RWPE2 (cell line): ENCODE data around the gene CHST11.
A peak's percentile ranks its signal among the peaks of the same experiment; 100 is the strongest.

Experiments
- ATAC-seq: fragments of 200-7000 bp; cut with Tn5 transposase; 3 replicates; pipeline ENCODE4 v1.9.1; 2021; ENCODE audit warnings: low read depth
- DNase-seq: peaks from one replicate; pipeline ENCODE4 v3.0.0-alpha.2; 2020; ENCODE audit warnings: low spot score
- H3K27ac ChIP-seq: fragments of 450-650 bp; 2 replicates; pipeline ENCODE4 v1.5.1; 2017; ENCODE audit warnings: mild to moderate bottlenecking; ENCODE audit not compliant: poor library complexity, severe bottlenecking
- H3K27me3 ChIP-seq: fragments of 250-450 bp; sonication (Bioruptor Pico); 2 replicates; pipeline ENCODE4 v1.5.1; 2021; ENCODE audit warnings: mild to moderate bottlenecking, moderate library complexity; ENCODE audit not compliant: insufficient read depth, poor library complexity, severe bottlenecking
- H3K36me3 ChIP-seq: fragments of 250-450 bp; sonication (Bioruptor Pico); 2 replicates; pipeline ENCODE4 v1.5.1; 2020; ENCODE audit warnings: low read depth, mild to moderate bottlenecking, moderate library complexity
- H3K4me1 ChIP-seq: fragments of 250-450 bp; sonication (Bioruptor Pico); 2 replicates; pipeline ENCODE4 v1.5.1; 2021; ENCODE audit warnings: mild to moderate bottlenecking, moderate library complexity; ENCODE audit not compliant: insufficient read depth, poor library complexity, severe bottlenecking
- H3K4me3 ChIP-seq: fragments of 250-450 bp; sonication (Bioruptor Pico); 2 replicates; pipeline ENCODE4 v1.5.1; 2021; ENCODE audit warnings: mild to moderate bottlenecking, moderate library complexity; ENCODE audit not compliant: severe bottlenecking
- H3K9me3 ChIP-seq: fragments of 250-450 bp; sonication (Bioruptor Pico); 2 replicates; pipeline ENCODE4 v1.5.1; 2021; ENCODE audit warnings: mild to moderate bottlenecking, moderate library complexity; ENCODE audit not compliant: severe bottlenecking
- CTCF ChIP-seq: fragments of 450-650 bp; IDR thresholded peaks from one replicate; pipeline ENCODE4 v1.5.1; 2017; ENCODE audit warnings: mild to moderate bottlenecking, moderate library complexity; ENCODE audit not compliant: poor library complexity, severe bottlenecking

CHST11 gene

GRCh38 chr12:104640956-104641355 lies 184.2 kb downstream of the CHST11 start:
- Histone ChIP-seq H3K4me1 (no peaks in the 10 kb centered on the region), H3K4me3 (no peak overlapping the region), H3K36me3 (no peaks in the 10 kb centered on the region), H3K9me3 (no peaks in the 10 kb centered on the region), H3K27me3 (no peaks in the 10 kb centered on the region), H3K27ac (no peak overlapping the region)
- DNase-seq, result no peak
- ATAC-seq, result no peak
- no peak for TF ChIP-seq CTCF

DNA sequence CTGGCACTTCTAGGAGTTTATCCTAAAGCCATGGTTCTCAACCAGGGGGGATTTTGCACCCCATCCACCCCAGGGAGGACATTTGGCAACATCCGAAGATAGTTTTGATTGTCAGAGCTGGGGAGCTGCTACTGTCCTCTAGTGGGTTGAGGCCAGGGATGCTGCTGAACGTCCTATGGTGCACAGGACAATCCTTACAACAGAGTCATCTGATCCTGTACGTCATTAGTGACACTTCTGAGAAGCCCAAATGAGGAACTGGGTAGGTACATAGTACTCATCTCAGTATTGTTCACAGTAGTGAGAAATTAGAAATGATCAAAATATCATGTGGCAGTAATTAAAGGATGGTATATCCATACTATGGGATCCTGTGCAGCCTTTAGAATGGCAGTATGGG lies 185.1 kb downstream of the CHST11 start:
- no peak overlapping the region for H3K27ac ChIP-seq
- no peak for ATAC-seq
- H3K27me3 ChIP-seq, result no peaks in the 10 kb centered on the region
- TF ChIP-seq CTCF, result no peak
- DNase-seq, result no peak
- no peaks in the 10 kb centered on the region for H3K36me3 ChIP-seq
- H3K4me3 ChIP-seq, result no peak overlapping the region
- no peaks in the 10 kb centered on the region for H3K4me1 ChIP-seq
- no peaks in the 10 kb centered on the region for H3K9me3 ChIP-seq

GRCh38 chr12:104643093-104643818 lies 186.5 kb downstream of the CHST11 start:
- no peaks in the 10 kb centered on the region for H3K36me3 ChIP-seq
- H3K27ac ChIP-seq, result no peak overlapping the region
- H3K4me1 ChIP-seq, result no peaks in the 10 kb centered on the region
- no peak for TF ChIP-seq CTCF
- no peaks in the 10 kb centered on the region for H3K9me3 ChIP-seq
- DNase-seq (no peak), ATAC-seq (no peak)
- H3K4me3 ChIP-seq, result no peak overlapping the region
- no peaks in the 10 kb centered on the region for H3K27me3 ChIP-seq

- Histone ChIP-seq H3K27me3 (no peaks in the 10 kb centered on the region), H3K4me3 (no peak overlapping the region), H3K27ac (no peak overlapping the region), H3K36me3 (no peaks in the 10 kb centered on the region), H3K4me1 (no peaks in the 10 kb centered on the region), H3K9me3 (no peaks in the 10 kb centered on the region)
- no peak for DNase-seq
- ATAC-seq, result peak; percentile 21; the same call in 1 of the 3 replicates
- TF ChIP-seq CTCF, result no peak
These were observed 187.3 kb downstream of the CHST11 start for GRCh38 chr12:104643819-104644669.
